Epidermal melanocyte (primary cell): ENCODE data around the gene ADARB2.

ENCODE experiments used
- DNase-seq: peaks from one replicate; pipeline ENCODE4 v3.0.0; 2011; ENCODE audit warnings: low spot score; ENCODE audit not compliant: insufficient read length

Gene ADARB2

GRCh38 chr10:1214882-1215540 is 522.3 kb downstream of the ADARB2 start:
- no peak for DNase-seq

- no peak for DNase-seq
Measured at GRCh38 chr10:1214071-1214675, 523.2 kb downstream of the ADARB2 start.

GRCh38 chr10:1213252-1214070 is 523.9 kb downstream of the ADARB2 start:
- no peak for DNase-seq

GRCh38 chr10:1212571-1213141 is 524.7 kb downstream of the ADARB2 start:
- no peak for DNase-seq

GRCh38 chr10:1211844-1212570 is 525.3 kb downstream of the ADARB2 start:
- DNase-seq, result no peak

GRCh38 chr10:1210667-1211066 is 526.7 kb downstream of the ADARB2 start:
- no peak for DNase-seq

GRCh38 chr10:1209355-1209979 is 527.9 kb downstream of the ADARB2 start:
- DNase-seq, result no peak

- DNase-seq, result no peak
Measured at GRCh38 chr10:1208366-1209311, 528.7 kb downstream of the ADARB2 start.

GRCh38 chr10:1206601-1207000 is 530.7 kb downstream of the ADARB2 start:
- DNase-seq, result no peak

- no peak for DNase-seq
Measured at GRCh38 chr10:1206101-1206500, 531.2 kb downstream of the ADARB2 start.

GRCh38 chr10:1205450-1206030 is 531.8 kb downstream of the ADARB2 start:
- no peak for DNase-seq

GRCh38 chr10:1204434-1205326 is 532.6 kb downstream of the ADARB2 start:
- no peak for DNase-seq

GRCh38 chr10:1203704-1204103 is 533.6 kb downstream of the ADARB2 start:
- DNase-seq, result no peak

GRCh38 chr10:1203216-1203615 is 534.1 kb downstream of the ADARB2 start:
- no peak for DNase-seq

GRCh38 chr10:1202343-1202742 is 535.0 kb downstream of the ADARB2 start:
- DNase-seq, result no peak

GRCh38 chr10:1200866-1201807 is 536.2 kb downstream of the ADARB2 start:
- no peak for DNase-seq
